ENCODE data around the gene TANGO6.

The TANGO6 gene

DNA sequence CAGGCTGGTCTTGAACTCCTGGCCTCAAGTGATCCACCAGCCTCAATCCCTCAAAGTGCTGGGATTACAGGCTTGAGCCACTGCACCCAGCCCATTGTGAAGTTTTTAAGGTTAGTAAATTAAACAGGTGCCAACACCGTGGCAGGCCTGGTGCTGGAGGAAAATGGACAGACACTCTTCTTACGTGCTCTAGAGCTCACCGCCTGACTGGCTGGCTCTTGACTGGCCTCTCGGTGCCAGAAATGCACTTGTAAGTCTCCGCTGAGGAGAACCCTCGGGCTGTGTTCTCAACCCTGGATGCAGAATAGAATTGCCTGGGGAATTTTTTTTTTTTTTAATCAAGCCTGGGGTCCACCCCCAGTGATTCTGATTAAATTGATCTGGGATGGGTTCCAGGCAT, 251.9 kb downstream of the TANGO6 start:
- DNase-seq (ENCODE audit: low read depth in 2 of 2): no peak

DNA sequence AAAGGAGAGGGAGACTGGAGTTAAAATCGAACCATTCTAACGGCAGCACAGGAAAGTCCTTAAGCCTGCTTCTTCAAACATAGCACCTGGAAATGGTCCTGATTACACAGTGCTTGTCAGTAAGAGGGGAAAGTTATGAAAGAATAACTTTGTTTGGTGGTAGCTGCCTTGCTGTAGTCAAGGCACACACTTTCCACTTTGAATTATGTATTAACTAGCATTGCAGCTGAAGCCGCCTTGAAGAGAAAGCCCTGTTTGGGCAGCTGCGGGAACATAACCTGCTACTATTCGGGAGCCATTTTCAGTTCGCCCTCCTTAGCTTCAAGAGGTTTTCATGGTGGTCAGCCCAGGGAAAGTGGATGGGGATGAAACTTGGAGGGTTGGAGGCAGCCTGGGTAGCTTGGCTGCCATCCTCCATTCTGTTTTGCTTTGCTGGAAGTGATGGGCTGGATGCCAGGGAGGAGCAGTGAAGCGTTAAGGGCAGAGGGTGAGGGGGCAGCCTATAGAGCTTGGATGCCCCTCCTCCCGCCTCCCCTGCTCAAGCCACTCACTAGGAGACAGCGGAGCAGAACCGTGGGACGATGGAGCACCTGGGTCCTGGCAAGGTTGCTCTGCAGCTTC, 256.9 kb downstream of the TANGO6 start:
- no peak for DNase-seq (ENCODE audit: low read depth in 2 of 2)

DNA sequence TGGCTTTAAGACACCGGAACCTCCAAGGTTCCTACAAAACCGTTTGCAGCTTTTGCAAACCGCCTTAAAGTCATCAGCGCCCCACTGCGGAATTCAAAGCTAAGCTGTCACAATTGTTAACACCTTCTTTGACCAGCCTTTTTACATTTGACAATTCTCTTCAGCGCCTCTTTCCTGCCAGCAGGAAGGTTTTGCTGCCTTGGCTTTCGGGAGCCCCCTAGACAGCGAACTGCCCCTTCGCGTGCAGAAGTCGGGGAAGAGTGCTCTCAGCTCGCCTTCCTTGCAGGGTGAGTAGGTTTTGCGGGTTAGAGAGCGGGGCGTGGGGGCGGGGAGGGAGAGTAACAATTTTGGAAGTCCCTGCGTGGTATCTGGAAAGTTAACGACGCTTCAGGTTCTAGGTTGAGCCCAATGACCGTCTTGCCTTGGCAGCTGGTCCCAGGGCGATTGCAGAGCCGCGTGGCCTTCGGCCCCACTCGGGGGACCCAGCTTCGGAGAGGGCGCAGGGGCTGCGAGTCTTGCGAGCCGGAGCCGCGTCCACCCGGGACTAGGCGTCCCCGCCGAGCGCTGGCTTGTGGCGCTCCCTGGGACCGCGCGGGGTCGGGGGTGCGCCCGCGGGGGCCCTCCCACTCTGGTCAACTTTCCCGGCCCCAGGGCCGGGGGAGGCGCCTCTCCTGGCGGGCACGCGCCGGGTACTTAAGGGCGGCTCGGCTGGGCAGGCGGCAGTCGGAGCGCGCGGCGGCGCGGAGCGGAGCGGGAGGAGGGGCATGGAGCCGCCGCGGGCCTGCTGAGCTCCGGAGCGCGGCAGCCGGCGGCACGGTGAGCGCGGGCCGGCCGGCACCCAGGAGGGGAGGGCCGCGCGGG, 262.4 kb downstream of the TANGO6 start, which contains the start of gene HAS3:
HAS3 (plus strand) TSS at position 153 of the 861 bp plus-strand sequence. CDS start 3,743 bp downstream, outside the sequence.
- DNase-seq (ENCODE audit: low read depth in 2 of 2): peak in 1 of 2 experiments; percentile 22

DNA sequence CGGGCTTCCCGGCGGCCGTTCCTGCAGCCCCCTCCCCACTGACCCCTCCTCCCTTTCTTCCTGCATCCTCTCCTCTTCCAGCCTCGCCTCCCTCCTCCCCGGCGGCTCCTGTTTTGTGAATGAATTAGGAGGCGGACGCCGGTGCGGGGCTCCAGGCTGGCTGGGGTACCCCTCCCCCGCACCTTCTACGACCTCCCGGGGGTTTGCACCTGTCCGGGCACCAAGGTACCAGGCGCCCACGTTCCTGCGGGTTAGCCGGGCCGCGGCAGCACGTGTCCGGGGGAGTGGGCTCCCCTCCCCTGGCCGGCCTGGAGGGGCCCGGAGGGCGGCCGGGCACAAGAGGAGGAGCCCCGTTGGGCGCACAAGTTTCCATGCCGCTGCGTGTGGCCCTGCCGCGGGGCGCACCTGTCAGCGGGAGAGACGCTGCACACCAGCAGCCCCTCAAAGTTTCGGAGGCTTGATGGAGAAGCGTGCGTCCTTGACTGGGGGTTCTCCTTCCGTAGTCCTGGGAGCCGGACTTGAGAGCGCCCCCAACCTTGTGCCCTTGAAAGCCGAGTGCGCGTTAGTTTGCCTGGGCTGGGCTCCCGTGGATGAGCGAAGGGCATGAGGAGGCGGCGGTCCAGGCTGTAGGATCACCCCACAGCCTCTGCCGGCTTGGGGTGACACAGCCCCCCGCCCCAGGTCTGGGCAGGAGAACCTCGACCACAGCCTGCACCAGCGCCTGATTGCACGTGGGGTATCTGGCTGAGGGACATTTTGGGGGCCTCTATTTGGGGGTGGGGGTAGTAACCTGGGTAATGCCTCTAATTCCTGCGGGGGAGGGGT, 263.4 kb downstream of the TANGO6 start:
- no peak for DNase-seq (ENCODE audit: low read depth in 2 of 2)

DNA sequence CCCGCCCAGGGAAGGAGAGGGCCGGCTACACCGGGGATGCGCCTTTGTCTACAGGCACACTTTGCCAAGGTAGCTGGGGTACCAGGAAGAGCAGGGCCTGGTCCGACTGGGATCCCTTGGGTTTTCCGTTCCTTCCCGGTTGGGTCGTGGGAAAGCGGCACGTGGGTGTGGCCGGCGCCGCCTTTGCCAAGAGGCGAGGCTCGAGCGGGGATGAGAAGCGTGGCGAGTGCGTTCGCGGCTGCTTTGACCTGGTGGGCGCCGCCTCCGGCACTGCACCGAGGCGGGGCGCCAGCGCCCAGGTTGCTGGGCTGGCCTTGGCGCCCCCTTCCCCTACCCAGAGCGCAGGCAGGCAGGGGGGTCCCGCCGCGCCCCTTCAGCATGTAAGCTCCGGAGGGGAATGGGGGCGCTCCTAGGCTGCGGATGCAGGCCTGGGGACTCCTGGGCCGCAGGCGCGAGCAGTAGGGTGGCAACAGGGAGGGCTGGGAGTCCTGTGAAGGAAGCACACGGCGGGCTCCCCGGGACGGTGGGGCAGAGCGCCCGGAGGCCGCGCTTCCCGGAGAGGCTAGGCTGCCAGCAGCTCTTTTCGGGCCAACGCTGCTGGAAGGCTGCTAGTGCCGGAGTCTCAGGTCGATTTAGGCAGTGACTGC, 264.1 kb downstream of the TANGO6 start:
- DNase-seq (ENCODE audit: low read depth in 2 of 2): no peak

DNA sequence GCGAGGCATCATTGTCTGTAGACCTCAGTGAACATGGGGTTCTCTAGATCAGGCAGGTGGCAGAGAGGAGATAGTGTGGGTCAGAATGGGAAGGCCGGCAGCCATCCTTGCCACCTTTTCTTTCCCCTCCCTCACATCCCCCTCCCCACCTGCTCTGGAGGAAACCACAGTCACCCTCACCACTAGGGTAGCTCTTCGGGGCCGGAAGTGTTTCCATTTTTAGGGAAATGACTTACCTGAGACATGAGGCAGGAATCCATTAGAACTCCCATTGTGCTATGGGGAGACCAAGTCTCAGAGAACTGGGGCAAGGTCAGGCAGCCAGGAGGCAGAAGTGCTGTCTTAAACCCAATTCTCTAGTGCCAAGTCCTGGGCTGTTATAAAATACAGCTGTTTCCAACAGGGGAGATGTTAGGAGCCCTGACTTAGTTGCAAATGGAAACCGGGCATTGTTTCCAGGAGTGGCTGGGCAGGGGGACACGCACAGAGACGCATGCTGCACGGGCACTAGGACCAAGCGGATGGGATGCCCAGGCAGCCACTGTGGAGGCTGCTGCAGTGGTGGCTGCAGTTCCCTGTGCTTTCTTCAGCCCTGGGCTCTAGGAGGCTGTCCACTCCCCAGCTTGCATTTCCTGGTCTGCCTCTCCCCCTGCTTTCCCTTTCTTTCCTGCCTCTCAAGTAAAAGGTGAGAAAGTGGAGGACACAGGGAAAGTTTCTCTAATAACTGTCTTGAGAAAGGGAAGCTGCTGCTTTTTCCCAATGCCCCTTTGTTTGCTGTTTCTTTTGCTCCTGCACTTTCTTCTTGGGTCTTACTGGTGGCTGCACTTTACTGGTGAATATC, 265.0 kb downstream of the TANGO6 start:
- no peak for DNase-seq (ENCODE audit: low read depth in 2 of 2)

DNA sequence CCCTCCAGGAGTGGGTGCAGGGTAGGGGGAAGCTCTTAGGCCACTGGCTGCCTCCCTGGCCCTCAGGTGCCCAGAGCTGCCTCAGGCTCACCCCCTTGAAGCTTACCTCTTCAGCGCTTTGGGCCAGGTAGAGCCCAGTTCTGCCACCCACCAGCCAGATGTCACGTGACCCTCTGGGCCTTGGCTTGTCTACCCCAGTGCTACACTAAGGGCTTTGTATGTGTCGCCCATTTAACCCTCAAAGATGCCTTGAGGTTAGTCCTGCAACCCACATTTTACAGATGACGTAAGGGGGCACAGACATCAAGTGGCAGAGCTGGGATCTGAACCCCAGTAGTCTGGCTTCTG, 265.5 kb downstream of the TANGO6 start:
- no peak for DNase-seq (ENCODE audit: low read depth in 2 of 2)

DNA sequence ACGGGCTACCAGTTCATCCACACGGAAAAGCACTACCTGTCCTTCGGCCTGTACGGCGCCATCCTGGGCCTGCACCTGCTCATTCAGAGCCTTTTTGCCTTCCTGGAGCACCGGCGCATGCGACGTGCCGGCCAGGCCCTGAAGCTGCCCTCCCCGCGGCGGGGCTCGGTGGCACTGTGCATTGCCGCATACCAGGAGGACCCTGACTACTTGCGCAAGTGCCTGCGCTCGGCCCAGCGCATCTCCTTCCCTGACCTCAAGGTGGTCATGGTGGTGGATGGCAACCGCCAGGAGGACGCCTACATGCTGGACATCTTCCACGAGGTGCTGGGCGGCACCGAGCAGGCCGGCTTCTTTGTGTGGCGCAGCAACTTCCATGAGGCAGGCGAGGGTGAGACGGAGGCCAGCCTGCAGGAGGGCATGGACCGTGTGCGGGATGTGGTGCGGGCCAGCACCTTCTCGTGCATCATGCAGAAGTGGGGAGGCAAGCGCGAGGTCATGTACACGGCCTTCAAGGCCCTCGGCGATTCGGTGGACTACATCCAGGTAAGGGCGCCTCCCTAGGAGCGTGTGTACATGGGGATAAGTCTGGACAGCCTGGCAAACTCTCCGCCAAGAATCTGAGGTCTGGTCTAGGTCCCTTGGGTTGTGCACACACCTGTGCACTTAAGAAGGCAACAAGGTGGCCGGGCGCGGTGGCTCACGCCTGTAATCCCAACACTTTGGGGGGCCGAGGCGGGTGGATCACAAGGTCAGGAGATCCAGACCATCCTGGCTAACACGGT, 266.3 kb downstream of the TANGO6 start:
- no peak for DNase-seq (ENCODE audit: low read depth in 2 of 2)

DNA sequence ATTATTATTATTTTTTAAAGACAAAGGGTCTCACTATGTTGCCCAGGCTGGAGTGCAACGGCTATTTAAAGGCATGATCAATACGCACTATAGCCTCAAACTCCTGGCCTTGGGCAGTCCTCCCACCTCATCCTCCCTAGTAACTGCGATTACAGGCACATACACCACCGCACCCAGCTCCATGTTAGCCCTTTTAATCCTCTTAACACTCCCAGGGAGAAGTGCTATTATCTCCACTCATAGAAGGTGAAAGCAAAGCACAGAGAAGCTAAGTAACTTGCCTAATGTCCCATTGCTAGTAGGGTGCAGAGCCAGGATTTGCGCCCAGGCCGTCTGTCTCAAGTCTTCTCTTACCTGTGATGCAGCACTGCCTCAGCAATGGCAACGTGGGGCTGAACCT, 267.1 kb downstream of the TANGO6 start:
- no peak for DNase-seq (ENCODE audit: low read depth in 2 of 2)

DNA sequence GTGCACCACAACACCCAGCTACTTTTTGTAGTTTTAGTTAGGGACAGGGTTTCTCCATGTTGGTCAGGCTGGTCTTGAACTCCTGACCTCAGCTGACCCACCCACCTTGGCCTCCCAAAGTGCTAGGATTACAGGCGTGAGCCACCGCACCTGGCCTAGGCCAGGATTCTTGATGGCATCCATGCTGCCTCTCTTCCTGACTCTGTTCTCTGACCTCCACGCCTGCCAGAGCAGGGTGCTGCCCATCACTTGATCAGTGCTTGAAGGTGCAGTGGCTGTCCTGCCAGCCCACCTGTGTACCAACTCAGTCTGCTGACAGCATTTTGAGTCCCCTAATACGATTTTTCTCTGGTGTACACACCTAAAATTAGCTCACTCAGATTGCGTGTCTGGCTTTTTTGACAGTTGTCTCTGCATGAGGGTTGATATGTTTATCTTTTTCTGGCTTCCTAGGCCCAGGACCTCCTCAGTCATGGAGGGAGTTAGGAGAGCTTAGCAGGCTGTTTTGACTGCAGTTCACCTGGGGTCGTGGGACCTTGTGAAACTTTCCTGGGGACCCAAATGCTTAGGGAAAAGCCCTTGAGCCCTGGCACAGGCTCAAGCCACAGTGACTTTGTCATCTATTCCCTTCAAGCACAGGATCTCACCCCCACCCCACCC, 268.0 kb downstream of the TANGO6 start:
- DNase-seq (ENCODE audit: low read depth in 2 of 2): no peak

DNA sequence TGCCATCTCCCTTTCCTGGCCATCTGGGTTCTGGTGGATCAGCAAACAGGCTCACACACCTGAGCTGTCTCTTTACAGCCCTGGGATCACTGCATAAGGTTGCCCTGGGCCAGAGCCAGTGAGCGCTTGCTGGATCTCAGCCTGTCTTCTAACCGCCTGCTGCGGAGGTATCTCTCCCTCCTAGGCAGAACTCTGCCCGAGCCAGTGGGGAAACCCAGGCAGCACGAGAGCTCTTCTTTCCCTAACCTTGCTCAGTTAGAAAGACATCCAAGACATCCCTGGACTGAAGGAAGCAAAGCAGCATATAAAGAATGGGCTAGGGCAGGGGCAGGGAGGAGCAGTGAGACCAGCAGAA, 268.5 kb downstream of the TANGO6 start:
- no peak for DNase-seq (ENCODE audit: low read depth in 2 of 2)

DNA sequence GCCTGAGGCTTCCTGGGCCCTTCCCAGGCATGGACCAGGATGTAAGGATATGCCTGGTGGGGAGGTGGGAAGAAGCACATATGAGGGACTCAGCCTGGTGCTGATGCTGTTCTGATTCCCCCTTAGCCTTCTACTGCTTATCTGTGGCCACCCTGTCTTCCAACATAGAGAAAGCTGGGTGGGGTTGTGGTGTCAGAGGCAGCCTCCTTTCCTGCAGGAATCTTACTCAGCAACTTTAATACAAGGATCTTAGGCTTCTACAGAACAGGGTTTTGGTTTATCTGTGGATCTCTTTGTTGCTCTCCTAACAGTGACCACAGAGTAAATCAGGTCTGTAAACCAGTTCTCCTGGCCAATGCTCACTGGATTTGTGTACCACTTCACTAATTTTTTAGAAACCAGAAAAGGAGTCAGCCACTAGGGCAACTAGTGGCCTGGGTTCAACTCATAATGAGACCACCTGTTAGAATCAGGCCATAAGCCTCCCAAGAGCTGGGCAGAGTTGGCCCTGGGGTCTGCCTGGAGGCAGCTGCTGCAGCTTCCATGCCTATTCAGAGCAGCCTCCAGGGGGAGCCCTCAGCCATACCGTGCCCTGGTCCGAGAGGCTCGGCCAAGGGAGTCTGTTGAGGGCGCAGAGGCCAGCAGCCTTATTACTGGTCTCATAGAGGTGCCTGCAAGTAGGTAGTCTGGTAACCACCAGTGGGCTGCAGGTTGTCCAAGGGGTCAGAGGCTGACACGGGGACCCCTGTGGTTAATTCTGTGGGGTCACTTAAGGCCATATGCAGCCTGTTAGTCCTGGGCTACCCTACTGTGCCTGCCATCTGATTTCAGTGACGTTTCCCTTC, 269.2 kb downstream of the TANGO6 start:
- DNase-seq (ENCODE audit: low read depth in 2 of 2): no peak

DNA sequence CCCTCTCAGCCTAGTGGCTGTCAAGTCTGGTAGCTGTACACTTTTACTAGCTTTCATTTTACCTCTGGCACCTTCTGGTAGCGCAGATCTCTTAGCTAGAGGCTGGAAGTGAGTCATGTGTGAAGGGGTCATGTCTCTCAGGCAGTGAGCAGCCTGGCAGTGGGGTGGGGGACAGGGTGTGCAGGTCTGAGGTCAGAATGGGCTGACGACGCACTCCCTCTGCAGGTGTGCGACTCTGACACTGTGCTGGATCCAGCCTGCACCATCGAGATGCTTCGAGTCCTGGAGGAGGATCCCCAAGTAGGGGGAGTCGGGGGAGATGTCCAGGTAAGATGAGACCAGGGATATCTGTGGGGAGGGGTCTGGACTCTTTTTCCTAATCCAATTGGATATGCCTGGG, 269.9 kb downstream of the TANGO6 start:
- no peak for DNase-seq (ENCODE audit: low read depth in 2 of 2)

DNA sequence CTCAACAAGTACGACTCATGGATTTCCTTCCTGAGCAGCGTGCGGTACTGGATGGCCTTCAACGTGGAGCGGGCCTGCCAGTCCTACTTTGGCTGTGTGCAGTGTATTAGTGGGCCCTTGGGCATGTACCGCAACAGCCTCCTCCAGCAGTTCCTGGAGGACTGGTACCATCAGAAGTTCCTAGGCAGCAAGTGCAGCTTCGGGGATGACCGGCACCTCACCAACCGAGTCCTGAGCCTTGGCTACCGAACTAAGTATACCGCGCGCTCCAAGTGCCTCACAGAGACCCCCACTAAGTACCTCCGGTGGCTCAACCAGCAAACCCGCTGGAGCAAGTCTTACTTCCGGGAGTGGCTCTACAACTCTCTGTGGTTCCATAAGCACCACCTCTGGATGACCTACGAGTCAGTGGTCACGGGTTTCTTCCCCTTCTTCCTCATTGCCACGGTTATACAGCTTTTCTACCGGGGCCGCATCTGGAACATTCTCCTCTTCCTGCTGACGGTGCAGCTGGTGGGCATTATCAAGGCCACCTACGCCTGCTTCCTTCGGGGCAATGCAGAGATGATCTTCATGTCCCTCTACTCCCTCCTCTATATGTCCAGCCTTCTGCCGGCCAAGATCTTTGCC, 271.1 kb downstream of the TANGO6 start:
- DNase-seq (ENCODE audit: low read depth in 2 of 2): no peak

DNA sequence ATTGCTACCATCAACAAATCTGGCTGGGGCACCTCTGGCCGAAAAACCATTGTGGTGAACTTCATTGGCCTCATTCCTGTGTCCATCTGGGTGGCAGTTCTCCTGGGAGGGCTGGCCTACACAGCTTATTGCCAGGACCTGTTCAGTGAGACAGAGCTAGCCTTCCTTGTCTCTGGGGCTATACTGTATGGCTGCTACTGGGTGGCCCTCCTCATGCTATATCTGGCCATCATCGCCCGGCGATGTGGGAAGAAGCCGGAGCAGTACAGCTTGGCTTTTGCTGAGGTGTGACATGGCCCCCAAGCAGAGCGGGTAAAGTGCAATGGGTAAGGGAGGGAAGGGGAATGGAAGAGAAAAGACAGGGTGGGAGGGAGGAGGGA, 271.6 kb downstream of the TANGO6 start:
- DNase-seq (ENCODE audit: low read depth in 2 of 2): no peak

DNA sequence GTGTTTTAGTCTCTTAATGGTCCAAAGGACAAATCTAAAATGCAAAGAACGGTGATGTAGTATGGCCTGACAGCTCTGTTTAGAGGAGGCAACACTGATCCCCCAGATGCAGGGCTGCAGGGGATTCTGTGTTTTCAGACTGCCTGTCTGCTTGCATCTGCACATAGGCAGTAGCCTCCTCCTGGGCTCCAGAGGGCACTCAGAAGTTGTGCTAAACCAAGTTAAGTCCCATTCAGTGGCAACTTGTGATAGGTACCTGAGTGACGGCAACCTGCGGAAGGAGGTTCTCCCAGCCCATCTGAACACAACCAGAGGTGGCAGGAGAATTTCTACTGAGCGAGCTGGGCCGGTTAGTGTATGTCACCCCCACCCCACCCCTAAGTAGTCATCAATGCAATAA, 272.0 kb downstream of the TANGO6 start:
- DNase-seq (ENCODE audit: low read depth in 2 of 2): no peak

DNA sequence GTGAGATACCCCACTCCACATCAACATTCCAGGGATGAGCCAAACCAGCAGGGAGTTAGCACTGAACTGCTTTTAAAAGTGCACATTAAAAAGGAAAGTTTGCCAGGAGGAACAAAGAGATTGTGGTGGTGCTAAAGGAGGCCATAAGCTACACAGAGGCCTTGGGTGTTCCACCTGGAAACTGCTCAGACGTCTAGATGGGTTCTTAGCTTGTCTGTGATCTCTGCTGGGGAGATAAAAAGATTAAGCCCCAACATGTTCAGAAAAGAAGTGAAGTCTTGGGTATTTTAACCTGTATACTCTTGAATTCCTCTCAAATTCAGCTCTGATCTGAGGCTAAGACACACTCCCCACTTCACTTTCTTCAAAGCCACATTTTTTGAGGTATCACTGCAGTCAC, 272.5 kb downstream of the TANGO6 start:
- DNase-seq (ENCODE audit: low read depth in 2 of 2): no peak

DNA sequence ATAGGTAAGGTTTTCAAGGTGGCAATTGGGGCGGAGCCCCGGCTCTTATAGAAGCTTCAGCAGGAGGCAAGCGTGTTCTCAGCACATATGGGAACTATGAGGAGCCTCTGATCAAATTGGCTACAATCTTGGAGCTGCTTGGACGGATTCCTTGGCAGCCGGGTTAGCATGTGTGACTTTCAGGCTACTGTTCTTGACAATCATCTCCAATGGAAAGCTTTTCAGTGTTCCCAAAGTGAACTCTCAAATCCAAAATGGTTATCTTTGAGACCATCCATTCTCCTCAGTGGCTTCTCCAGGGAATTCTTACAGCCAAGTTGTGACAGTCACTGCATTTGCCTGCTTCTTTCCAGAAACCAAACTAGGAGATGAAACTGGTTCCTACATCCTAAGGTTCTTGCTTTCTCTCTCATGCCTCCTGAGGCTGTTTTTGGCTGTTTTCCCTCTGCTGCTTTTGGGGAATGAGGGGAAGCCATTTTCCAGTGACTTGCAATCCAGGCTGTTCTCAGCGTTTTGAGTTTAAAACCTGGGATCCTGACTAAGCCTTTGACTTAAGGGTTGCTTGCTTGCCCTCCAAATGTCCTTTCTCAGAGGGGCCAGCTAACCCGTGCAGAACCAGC, 273.0 kb downstream of the TANGO6 start:
- DNase-seq (ENCODE audit: low read depth in 2 of 2): no peak

Data from fibroblast of skin of left quadriceps (primary cell).